NCI-H1436 treated with DMSO at 0.1 percent for 48 hours (cell line): ENCODE results near the gene PCYT1A.

Experiments
- DNase-seq: peaks from one replicate; lab custom pipeline; 2025; lab: John Stamatoyannopoulos, UW

PCYT1A gene

DNA sequence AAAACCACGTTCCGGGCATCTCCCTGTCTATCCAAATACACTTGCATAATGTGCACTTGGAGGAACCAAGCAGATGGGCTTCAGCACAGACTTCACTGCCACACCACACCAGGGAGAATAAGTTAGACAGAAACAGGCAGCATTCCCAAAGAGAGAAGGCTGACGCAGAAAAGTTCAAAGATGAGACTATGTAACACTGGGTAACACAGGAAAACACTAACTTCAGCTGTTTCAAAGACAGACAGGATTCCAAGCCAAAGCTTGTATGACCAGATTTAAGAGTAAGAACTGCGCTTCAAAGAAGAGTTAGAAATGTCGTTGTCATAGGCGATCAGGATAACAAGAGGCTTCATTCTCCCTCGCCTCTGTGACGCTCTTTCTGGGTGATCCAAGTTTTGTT lies 51.3 kb downstream of the PCYT1A start:
- DNase-seq = no peak

DNA sequence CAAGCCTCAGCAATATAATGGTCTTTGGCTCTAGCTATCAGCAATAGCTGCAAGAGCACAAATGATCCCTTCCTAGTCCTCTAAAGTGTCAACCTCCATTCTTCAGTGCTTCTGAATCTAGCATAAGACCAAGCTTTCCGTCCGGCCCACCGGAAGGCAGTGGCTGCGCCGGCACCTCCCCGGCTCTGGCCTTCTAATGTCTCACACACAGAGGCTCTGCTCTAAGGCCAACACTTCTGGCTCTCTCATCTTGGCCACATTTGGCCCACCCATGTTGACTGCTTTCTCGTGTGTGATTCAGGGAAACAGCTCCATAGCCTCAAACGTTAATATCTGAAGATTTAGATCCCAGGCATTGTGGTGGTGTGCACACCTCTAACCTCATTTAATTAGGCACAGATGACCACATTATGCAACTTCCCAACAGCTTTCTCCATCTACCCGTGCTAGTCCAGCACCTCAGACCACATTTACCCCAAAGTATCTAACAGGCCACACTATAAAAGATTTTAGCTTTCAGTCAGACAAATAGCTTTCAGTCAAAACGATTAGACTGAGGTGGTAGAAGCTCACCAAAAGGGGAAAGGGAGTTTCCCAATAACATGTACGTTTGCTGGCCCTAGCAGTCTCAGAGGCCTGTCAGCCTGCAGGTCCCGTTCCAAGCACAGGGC lies 51.9 kb downstream of the PCYT1A start:
- no peak for DNase-seq

DNA sequence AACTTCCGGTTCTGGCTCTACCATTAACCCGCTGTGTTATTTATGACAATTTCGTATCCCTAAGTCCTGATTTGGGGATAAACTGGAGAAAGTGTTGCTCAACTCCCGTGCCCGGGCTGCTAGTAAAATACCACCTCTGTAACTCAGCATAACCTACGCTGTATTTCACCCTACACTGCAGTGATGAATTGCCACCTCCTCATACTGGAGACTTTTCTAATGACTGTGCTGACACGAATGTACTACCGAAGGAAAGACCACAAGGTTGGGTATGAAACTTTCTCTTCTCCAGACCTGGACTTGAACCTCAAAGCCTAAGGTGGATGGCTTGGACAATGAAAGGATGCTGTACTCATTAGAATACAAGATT lies 54.7 kb downstream of the PCYT1A start:
- no peak for DNase-seq

DNA sequence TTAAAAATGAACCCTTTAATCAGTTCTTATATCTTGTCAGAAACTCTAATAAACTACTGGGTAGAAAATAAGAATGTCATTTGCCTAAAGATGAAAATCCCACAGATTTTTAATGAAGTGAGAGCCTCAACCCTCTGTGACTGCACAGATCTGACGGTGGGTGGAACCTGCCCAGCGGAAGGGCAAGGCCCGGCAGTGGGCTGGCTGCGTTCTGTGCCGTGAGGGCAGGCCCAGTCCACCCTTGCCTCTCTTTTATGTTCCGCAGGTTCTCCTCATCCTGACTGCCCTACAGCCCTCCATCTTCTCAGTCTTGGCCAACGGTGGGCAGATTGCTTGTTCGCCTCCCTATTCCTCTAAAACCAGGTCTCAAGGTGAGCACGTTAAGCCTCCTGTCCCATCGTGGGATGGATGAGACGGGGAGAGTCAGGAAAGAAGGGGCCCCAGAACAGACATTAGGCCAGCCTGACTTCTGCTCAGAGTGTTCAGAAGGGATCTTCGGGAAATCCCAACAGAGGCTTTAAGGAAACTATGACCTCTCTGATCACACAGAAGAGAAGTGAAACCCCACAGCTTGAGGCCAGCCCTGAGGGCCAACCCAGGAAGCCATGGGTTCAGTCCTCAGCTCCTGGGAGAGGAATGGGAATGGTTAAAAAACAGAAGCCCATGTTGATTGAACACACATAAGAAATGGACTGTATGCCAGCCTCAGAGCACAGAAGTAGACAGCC lies 55.2 kb downstream of the PCYT1A start:
- DNase-seq = no peak

DNA sequence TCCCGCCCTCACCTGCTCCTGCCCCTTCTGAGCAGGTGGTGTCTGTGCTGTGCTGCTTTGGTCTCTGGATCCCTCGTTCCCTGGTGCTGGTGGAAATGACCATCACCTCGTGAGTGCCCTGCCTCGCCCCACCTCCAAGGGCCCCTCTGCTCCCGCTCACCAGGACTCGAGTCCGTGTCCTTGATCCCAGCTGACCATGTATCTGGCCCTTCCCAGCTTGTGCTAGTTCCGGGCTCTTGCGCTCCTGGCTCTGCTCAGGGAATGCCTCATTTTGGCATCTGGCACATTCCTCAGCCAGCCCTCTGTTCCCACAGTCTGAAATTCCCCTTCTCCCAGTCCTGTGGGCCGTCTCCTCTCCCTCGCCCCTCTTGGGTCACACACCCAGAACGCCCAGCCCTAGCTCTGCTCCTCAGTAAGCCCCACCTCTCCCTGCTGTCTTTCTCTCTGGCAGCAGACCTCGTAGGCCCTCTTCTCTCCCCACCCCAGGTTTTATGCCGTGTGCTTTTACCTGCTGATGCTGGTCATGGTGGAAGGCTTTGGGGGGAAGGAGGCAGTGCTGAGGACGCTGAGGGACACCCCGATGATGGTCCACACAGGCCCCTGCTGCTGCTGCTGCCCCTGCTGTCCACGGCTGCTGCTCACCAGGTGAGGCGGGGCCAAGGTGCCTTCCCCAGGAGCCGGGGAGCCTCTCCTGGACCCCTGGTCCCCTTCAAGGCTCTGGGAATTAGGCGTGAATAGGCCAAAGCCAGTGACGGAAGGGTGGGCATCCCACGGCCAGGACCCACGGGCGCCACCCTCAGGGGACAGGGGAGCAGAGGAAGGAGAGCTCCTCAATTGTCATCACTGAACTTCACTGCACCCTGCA lies 59.7 kb downstream of the PCYT1A start:
- DNase-seq = no peak

DNA sequence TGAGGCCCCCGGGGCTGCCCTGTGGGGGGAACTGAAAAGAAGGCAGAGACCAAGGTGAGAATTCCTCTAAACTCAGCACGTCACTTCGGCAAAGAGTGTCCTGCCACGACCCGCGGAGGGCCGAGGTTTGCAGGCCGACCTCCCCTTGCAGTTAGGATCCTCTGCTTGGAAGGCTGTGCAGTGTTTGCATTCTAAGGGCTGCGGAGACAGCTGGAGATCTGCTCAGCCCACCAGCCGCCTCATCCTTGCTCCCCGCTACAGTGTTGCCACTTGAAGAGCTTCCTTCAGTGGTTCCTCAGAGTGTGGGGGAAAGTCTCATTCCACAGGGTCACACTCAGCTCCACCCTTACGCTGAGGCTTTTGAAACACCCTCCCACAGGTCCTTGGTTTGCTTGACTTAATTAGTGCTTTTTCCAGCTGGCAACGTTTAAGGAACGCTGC lies 60.4 kb downstream of the PCYT1A start:
- DNase-seq = no peak

DNA sequence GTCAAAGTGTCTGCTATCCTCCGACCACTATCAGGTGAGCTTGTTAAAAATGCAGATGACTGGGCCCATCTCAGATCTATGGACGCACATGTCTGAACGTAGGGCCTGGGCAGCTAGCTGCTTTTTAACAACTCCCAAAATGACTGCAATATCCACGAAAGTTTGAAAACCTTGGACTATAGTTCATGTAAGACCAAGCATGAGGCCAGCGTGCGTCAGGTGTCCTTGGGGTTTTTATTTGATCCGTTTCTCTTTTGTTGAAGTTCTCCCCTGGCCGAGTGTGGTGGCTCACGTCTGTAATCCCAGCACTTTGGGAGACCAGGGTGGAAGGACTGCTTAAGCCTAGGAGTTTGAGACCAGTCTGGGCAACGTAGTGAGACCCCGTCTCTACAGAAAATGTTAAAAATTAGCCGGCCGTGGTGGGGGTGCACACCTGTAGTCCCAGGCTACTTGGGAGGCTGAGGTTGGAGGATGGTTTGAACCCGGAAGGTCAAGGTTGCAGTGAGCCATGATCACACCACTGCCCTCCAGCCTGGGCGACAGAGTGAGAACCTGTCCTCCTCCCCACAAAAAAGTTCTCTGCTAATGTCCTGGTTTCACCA lies 61.7 kb downstream of the PCYT1A start:
- DNase-seq = no peak

DNA sequence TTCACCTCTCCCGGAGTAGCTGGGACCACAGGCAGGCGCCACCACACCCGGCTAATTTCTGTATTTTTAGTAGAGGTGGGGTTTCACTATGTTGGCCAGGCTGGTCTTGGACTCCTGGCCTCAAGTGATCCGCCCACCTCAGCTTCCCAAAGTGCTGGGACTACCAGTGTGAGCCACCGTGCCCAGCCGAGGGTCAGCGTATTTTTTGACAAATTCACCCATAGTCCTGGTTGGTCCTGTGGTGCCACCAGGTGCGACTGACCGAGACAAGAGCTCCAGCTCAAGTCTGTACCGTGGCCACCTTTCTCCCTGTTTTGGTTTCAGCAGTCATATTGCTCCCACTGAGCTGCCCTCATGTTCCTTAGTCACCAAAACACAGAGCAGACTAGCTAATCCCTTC lies 62.4 kb downstream of the PCYT1A start:
- no peak for DNase-seq

DNA sequence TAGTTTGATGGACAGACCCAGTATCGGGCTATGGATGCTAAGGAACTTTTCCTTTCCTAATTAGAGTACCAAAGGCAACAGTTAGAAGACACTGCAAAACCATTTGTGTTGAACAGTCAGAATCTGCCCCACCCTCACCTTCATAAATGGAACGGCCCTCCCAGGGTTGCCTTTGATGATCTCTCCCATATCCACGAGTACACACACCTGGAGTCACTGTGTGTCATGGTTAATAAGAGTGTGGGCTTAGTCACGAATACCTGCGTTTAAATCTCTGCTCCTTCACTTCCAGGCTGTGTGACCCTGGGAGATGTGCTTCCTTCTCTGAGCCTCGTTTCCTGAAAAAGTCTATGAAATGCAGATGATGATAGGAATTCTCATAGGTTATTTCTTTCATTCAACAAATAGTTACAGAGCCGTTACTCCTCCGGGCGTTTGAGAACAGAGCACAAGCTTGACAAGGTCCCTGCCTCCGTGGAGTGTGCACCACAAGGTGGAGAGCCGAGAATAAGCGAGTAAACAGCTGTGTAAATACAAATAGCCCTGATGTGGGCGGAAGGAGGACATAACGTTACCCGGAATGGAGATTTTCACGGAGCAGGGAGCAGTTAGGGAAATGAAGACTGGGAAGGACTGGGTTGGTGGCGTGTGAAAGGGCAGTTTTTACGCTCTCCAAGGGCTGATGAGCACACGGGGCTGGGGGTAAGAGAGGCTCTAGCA lies 64.5 kb downstream of the PCYT1A start:
- DNase-seq = no peak

DNA sequence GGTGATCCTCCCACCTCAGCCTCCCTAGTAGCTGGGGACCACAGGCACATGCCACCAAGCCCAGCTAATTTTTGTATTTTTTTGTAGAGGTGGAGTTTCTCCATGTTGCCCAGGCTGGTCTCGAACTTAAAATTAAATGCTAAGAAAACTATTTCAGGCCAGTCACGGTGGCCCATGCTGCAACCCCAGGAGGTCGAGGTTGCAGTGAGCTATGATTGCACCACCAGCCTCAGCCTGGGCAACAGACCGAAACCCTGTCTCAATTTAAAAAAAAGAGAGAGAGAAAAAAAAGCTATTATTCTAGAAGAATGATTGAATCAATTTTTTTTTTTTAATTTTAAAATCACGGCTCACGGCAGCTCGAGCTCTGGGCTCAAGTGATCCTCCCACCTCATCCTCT lies 66.5 kb downstream of the PCYT1A start:
- no peak for DNase-seq

DNA sequence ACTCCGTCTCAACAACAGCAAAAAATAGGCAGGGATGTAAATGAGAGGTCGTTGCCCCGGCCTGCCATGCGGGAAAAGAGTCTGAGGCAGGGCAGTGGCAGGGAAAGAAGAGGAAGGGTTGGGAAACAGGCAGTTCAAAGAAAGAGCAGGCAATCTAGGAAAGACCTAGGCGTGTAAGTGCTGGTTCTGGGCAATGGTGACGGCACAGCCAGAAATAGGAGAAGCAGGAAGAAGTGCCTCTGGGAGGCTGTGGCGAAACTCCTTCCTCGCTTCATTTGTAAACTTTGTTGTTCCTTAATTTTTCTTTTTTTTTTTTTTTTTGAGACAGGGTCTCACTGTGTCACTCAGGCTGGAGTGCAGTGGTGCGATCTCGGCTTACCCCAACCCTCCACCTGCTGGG lies 66.9 kb downstream of the PCYT1A start:
- no peak for DNase-seq

DNA sequence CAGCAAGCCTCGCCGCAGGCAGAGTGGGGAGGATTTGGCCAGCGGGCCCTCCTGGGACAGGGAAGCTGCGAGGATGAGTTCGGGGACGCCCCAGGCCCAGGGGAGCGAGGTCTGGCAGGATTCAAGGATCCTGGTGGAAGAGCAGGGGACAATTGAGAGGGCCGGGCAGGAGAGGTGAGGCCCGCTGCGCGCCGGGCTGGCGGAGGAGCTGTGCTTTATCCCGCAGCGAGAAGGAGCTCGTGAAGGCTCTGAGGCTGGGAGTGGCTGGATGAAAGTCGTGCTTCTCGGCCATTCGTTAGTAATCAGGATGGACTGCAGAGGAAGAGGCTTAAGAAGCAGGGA lies 67.6 kb downstream of the PCYT1A start:
- DNase-seq = no peak

DNA sequence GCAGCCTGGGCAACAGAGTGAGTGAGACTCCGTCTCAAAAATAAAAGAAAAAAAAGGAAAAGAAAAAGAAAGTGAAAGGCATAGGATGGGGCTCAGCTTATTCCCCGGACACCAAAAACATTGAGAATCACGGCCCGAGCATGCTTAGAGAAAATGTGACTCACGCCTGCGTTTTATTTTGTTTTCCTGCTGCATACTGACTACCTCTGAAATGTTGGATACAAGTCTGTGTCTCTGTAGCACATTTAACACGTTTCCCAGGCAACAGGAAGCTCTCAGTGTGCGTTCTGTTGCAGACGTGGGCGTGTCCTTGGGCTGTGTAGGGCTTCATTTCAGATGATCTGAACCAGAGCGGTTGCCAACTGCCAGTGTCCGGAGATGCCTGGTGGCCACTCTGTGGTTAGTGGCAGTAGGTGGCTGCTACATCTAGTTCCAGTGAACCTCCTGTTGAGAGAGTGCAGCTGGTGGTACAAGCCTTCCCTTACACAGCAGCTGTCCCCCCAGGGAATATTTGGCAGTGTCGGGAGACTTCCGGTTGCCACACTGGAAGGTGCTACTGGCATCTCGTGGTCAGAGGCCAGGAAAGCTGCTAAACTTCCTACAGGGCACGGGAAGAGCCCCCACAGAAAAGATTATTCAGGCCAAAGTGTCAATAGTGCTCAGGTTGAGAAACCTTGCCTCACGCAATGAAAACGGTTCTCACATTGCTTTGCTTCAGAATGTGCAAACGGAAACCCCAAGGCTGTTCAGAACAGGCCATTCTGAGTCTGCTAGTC lies 68.1 kb downstream of the PCYT1A start:
- DNase-seq = peak; percentile 41

DNA sequence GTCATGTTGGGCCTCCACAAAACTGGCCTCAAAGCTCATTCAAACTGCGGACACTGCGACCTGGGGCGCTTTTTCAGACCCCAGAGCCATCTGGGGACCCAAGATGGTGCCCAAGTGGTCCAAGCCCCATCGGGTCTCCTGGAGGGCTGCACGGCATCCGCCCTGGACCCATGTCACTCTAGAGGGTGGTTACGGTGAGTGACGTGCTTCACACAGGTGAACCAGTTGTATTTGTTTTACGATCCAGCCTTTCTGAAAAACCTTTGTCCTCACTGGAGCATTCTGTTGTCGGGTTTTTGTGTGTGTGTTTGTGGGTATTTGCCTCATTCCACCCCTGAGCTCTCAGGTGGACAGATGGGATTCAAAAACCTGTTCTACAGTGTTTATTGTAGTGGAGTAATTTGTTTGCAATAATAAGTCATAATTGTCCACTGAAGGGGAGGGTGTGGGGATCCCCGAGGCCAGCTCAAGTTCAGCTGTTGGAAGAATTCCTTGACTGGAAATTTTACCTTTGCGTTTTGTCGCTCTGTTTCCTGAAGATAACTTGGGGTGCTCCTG lies 69.3 kb downstream of the PCYT1A start:
- DNase-seq = no peak

DNA sequence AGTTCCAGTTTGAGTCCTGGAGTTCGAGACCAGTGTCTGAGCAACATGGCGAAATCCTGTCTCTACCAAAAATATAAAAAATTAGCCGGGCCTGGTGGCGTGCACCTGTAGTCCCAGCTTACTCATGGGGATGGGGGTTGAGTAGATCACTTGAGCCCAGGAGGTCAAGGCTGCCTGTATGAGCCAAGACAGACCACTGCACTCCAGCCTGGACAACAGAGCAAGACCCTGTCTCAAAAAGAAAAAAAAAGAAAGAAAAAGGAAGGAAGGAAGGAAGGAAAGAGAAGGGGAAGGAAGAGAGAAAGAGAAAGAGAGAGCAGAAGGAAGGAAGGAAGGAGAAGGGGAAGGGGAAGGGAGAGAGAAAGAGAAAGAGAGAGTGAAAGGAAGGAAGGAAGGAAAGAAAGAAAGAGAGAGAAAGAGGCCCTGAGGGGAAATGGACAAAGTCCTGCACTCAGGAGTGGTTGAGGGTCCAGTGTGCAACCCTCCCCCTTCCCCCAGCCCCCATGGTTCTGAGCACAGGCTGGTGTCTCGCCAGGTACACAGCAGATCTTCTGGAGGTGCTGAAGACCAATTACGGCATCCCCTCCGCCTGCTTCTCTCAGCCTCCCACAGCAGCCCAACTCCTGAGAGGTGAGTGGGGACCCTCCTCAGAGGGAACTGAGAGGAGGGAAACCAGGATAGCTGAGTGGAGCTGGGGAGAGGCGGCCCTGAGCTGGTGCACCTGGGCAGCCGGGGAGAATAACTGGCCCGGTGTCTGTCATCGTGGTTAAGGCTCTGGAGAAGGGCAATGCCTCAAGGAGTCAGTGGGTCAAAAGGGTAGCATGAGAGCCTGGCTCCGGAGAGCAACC lies 70.0 kb downstream of the PCYT1A start:
- DNase-seq = no peak

DNA sequence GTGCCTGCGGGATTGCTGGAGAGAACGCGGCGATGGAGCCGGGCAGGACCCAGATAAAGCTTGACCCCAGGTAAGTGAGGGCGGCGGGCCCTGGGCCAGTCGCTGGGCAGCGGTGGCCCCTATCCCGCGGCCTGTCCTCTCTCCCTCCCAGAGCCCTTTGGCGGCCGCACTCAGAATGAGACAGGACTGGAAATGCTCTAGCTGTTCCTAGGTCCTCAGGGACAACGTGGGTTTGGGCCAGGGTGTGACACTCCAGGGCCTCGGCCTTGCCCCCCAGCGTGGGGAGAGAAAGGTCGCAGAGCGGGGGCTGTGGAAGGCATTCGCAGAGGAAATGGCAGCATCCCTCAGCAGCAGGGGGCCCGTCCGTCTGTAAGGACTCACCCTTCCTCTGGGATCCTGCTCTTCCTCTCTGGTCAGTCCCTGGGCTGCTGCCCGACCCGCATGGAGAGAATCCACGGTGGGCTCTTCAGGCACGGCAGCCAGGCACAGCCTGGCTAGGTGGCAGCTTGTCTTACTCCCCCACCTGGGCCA lies 70.8 kb downstream of the PCYT1A start:
- DNase-seq = no peak

DNA sequence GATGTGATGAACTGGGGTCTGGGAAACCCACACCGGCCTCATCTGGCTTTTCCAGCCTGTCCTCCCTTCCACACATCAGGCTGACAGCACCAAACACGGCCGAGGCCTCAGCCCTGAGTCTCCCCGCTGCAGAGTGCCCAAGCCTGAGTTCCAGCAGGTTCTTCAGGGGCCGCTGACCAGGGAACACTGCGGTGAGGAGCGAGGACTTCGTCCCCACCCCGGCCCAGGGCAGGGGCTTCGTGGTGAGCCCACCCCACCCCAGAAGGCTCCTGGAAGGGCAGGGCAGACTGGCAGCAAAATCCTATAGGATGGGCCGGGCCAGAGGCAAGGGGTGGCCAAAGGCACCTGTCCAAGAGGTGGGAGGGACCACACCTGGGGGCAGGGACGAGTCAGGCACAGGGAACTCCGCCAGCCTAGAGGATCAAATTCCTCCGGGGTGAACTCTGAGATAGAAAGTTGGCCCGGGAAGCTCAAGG lies 71.4 kb downstream of the PCYT1A start, which contains the start of gene SLC51A:
Gene SLC51A (plus strand): TSS at position 446 of the 476 bp plus-strand sequence. CDS start 179 bp downstream, outside the sequence.
- no peak for DNase-seq

DNA sequence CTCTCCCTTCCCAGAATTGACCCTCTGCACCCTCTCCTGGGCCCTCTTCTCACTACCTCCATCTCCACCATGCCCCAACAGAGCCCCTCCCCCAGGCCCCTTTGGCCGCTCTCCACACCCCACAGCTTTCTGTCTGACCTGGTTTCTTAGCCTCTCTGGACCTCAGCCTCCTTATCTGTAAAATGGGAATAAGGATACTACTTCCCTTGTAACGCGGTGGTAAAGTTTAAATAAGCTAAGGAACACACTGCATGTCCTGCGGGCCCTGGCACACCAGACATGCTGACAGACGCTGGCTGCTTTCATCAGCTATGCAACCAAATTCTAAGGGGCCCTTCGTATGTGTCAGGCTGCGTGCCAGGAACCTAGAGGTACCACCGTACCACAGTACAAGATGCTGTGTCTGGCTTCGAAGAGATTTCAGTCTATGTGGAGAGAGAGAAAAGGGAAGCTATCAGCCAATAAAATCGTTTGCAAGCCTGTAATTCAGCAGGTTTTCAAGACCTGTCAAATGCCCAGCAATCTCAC lies 72.0 kb downstream of the PCYT1A start:
- DNase-seq = no peak
